OCI-LY7 (cell line): Measurements from ENCODE around the gene TNIK.

Experiments
- EZH2phosphoT487 ChIP-seq: fragments of 200-600 bp; sonication (generic); IDR thresholded peaks from 2 replicates; pipeline ENCODE4 v1.6.1; 2018; ENCODE audit warnings: low read depth, borderline replicate concordance, mild to moderate bottlenecking, mixed run types, antibody characterized with exemption, low read length, moderate library complexity, mixed read lengths
- TF ChIP-seq, protein P1 (sequence below): fragments of 200-600 bp; sonication (generic); conservative IDR thresholded peaks from 2 replicates; pipeline ENCODE4 v1.5.1; 2014; ENCODE audit warnings: mild to moderate bottlenecking, antibody characterized with exemption, low read length, moderate library complexity, mixed read lengths

DNA sequence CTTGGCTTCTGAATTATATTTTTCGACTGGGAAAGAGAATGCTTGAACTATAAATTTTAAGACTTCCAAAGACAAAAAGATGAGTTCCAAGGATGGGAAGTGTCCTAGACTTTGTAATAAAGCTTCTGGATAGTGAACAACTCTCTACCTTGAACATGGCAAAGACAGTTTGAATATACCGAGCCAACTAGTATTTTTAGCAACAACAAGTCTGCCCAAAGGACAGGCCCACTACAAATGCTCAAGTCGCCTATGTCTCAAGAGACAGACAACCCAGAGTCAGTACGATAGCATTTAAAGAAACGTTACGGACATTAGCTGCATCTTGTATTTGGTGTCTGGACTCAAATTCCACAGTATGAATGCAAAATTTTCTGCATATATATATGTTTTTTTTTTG is 258.4 kb downstream of the TNIK start:
- TF ChIP-seq, protein P1, sequence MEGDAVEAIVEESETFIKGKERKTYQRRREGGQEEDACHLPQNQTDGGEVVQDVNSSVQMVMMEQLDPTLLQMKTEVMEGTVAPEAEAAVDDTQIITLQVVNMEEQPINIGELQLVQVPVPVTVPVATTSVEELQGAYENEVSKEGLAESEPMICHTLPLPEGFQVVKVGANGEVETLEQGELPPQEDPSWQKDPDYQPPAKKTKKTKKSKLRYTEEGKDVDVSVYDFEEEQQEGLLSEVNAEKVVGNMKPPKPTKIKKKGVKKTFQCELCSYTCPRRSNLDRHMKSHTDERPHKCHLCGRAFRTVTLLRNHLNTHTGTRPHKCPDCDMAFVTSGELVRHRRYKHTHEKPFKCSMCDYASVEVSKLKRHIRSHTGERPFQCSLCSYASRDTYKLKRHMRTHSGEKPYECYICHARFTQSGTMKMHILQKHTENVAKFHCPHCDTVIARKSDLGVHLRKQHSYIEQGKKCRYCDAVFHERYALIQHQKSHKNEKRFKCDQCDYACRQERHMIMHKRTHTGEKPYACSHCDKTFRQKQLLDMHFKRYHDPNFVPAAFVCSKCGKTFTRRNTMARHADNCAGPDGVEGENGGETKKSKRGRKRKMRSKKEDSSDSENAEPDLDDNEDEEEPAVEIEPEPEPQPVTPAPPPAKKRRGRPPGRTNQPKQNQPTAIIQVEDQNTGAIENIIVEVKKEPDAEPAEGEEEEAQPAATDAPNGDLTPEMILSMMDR, result no peak
- TF ChIP-seq EZH2phosphoT487, result no peak
